B cell (primary cell): ENCODE measurements around the gene DMC1. TPM values are rescaled to one million over a fixed set of nuclear protein-coding genes. Genes with fewer than 3 reads are reported as not detected.

Experiments
- ATAC-seq: fragments of 200-7000 bp; cut with Tn5 transposase; one replicate; pipeline ENCODE4 v1.10.0; 2021; ENCODE audit warnings: low read depth, mild to moderate bottlenecking, moderate number of reproducible peaks, moderate library complexity
- CTCF ChIA-PET: fragments of 350-600 bp; sonication (Branson Sonifier 250); formaldehyde crosslinking; loops from one replicate; lab custom pipeline; 2021; ENCODE audit warnings: antibody characterized with exemption, inconsistent platforms; lab: Charles Lee
- POLR2A ChIA-PET: fragments of 350-600 bp; sonication (Branson Sonifier 250); formaldehyde crosslinking; loops from one replicate; lab custom pipeline; 2021; ENCODE audit warnings: antibody characterized with exemption; lab: Charles Lee
- DNase-seq: peaks from one replicate; pipeline ENCODE4 v3.0.0; 2013
- H2AFZ ChIP-seq: 2 replicates; pipeline ENCODE4 v1.6.1; 2012; ENCODE audit warnings: mild to moderate bottlenecking, low read depth, low read length; ENCODE audit not compliant: insufficient read depth, poor library complexity, severe bottlenecking
- H3K27ac ChIP-seq, 2 donors: 1 replicate in 1 of 2; 2 replicates in 1 of 2; pipeline ENCODE4 v1.5.1; 2012 to 2013; ENCODE audit warnings: low read length in 2 of 2, mild to moderate bottlenecking in 2 of 2, moderate library complexity in 1 of 2
- H3K27me3 ChIP-seq, 4 experiments: fragments of 200-600 bp in 1 of 4; sonication (generic) in 1 of 4; replicated peaks in 1 of 4; 1 replicate in 2 of 4; 2 replicates in 2 of 4; pipeline versions ENCODE4 v1.6.1 to v1.7.0; 2013 to 2016; ENCODE audit warnings: low read length in 3 of 4, mild to moderate bottlenecking in 2 of 4, mixed read lengths in 1 of 4, moderate library complexity in 1 of 4; ENCODE audit not compliant: insufficient read depth in 4 of 4, control insufficient read depth in 3 of 4; ENCODE audit errors: control extremely low read depth in 1 of 4
- H3K36me3 ChIP-seq, 2 experiments: replicated peaks in 1 of 2; 1 replicate in 1 of 2; 2 replicates in 1 of 2; pipeline versions ENCODE4 v1.6.1 to v1.7.1; 2013; ENCODE audit warnings: low read length in 1 of 2; ENCODE audit not compliant: insufficient read depth in 2 of 2, control insufficient read depth in 1 of 2; ENCODE audit errors: control extremely low read depth in 1 of 2, extremely low read depth in 1 of 2
- H3K4me1 ChIP-seq, 2 donors: fragments of 200-600 bp in 1 of 2; sonication (generic) in 1 of 2; 1 replicate in 1 of 2; 2 replicates in 1 of 2; pipeline versions ENCODE4 v1.5.1 to v1.6.1; 2013 to 2017; ENCODE audit warnings: low read length in 2 of 2; ENCODE audit not compliant: control insufficient read depth in 2 of 2, insufficient read depth in 2 of 2
- H3K4me2 ChIP-seq: replicated peaks from 2 replicates; pipeline ENCODE3; 2012; ENCODE audit warnings: mild to moderate bottlenecking, low read depth, low read length; ENCODE audit not compliant: poor library complexity, severe bottlenecking
- H3K4me3 ChIP-seq, 5 experiments: fragments of 200-600 bp in 1 of 5; sonication (generic) in 1 of 5; 1 replicate in 3 of 5; 2 replicates in 2 of 5; pipeline versions ENCODE4 v1.5.1 to v1.7.0; 2011 to 2016; ENCODE audit warnings: low read length in 4 of 5, mild to moderate bottlenecking in 4 of 5, low read depth in 2 of 5, control low read depth in 1 of 5, moderate library complexity in 1 of 5; ENCODE audit not compliant: insufficient read depth in 1 of 5; ENCODE audit errors: control extremely low read depth in 1 of 5, extremely low read depth in 1 of 5
- H3K79me2 ChIP-seq: fragments of 200-600 bp; sonication (generic); one replicate; pipeline ENCODE4 v1.6.0; 2016; ENCODE audit warnings: low read length; ENCODE audit not compliant: control insufficient read depth, insufficient read depth
- H3K9ac ChIP-seq: fragments of 200-600 bp; sonication (generic); 2 replicates; pipeline ENCODE4 v1.6.1; 2017; ENCODE audit warnings: mild to moderate bottlenecking, low read length, moderate library complexity
- H3K9me3 ChIP-seq, 3 donors: one replicate each; pipeline versions ENCODE4 v1.6.1 to v1.7.1; 2013; ENCODE audit warnings: low read length in 2 of 3; ENCODE audit not compliant: control insufficient read depth in 2 of 3, insufficient read depth in 1 of 3; ENCODE audit errors: control extremely low read depth in 1 of 3
- H4K20me1 ChIP-seq: 2 replicates; pipeline ENCODE4 v1.6.0; 2012; ENCODE audit warnings: mild to moderate bottlenecking, low read length; ENCODE audit not compliant: insufficient read depth, control insufficient read depth, poor library complexity, severe bottlenecking
- H3K27ac Mint-ChIP-seq: one replicate; pipeline ENCODE4 v1.8.0; 2021; ENCODE audit warnings: mixed read lengths
- H3K27me3 Mint-ChIP-seq: one replicate; pipeline ENCODE4 v1.8.0; 2021; ENCODE audit warnings: mixed read lengths
- H3K4me1 Mint-ChIP-seq: one replicate; pipeline ENCODE4 v1.8.0; 2021; ENCODE audit warnings: mixed read lengths
- H3K4me3 Mint-ChIP-seq: one replicate; pipeline ENCODE4 v1.8.0; 2021; ENCODE audit warnings: mixed read lengths
- H3K9me3 Mint-ChIP-seq: one replicate; pipeline ENCODE4 v1.8.0; 2022; ENCODE audit warnings: mixed read lengths; ENCODE audit not compliant: insufficient read depth
- CTCF ChIP-seq: fragments of 200-600 bp; IDR thresholded peaks from one replicate; pipeline ENCODE4 v1.8.0; 2022; ENCODE audit warnings: antibody characterized with exemption, mild to moderate bottlenecking
- EZH2 ChIP-seq: IDR thresholded peaks from 2 replicates; pipeline ENCODE4 v1.6.1; 2012; ENCODE audit warnings: borderline replicate concordance, low read depth, mild to moderate bottlenecking, moderate library complexity, low read length; ENCODE audit not compliant: insufficient read depth, poor library complexity, severe bottlenecking
- WGBS: methylation state at CpG from one replicate; pipeline ENCODE4 v1.1.5; 2013; ENCODE audit warnings: missing lambda C conversion rate; ENCODE audit not compliant: insufficient coverage; 5-methylcytosine and 5-hydroxymethylcytosine counted together
- intact Hi-C: fragments of 100-400 bp; cut with micrococcal nuclease; formaldehyde crosslinking; loops from one replicate; pipeline ENCODE4 v1.10.0; 2022
- polyA plus RNA-seq: library from polyadenylated mRNA; depleted of rRNA; stranded (reverse); fragments of >200 nt; gene quantifications from 2 replicates; pipeline ENCODE4 v1.2.3, GENCODE V29; 2012
- total RNA-seq, 2 donors: library from RNA; stranded (reverse); fragments of 120-200 nt in 1 of 2; gene quantifications; 1 replicate in 1 of 2; 2 replicates in 1 of 2; pipeline versions ENCODE4 v1.2.3 to v1.2.4, GENCODE V29; 2013 to 2022

The DMC1 gene
- total and polyA plus RNA-seq, 2 donors (not counting 1 experiment from before 2014, with no cell fraction given): 0.64 TPM; not detected in 1

GRCh38 chr22:38612217-38613006 is 42.4 kb upstream of the DMC1 start:
- no peak for ATAC-seq
- H3K4me3 Mint-ChIP-seq: no peak overlapping the region
- H3K79me2 ChIP-seq: no peaks in the 10 kb centered on the region
- H3K9ac ChIP-seq: no peak overlapping the region
- no peaks in the 10 kb centered on the region for H3K4me1 Mint-ChIP-seq
- H2AFZ ChIP-seq: no peak overlapping the region
- H3K27me3 ChIP-seq: peaks cover 0 to 3% (median 0%) of the 10 kb centered on the region in 4 experiments
- 100% methylated on average over 3 of the region's 5 CpGs for WGBS
- no peaks in the 10 kb centered on the region for H3K36me3 ChIP-seq
- H3K9me3 Mint-ChIP-seq: no peaks in the 10 kb centered on the region
- no peaks in the 10 kb centered on the region for H4K20me1 ChIP-seq
- DNase-seq: no peak
- TF ChIP-seq CTCF: no peak
- no peak for TF ChIP-seq EZH2
- no peak overlapping the region for H3K4me2 ChIP-seq
- peaks cover 20% of the 10 kb centered on the region for H3K27me3 Mint-ChIP-seq
- ChIA-PET POLR2A (no interaction called here), CTCF (no interaction called here)
- no peak overlapping the region for H3K27ac Mint-ChIP-seq
- no peaks in the 10 kb centered on the region for H3K4me1 ChIP-seq
- no peak overlapping the region for H3K4me3 ChIP-seq
- peaks cover 0 to 2% (median 0%) of the 10 kb centered on the region in 3 donors for H3K9me3 ChIP-seq
- H3K27ac ChIP-seq: no peak overlapping the region
- intact Hi-C loops: no loop called here

- Mint-ChIP-seq H3K9me3 (no peaks in the 10 kb centered on the region), H3K27ac (no peak overlapping the region), H3K4me3 (no peak overlapping the region), H3K4me1 (no peaks in the 10 kb centered on the region), H3K27me3 (peaks cover 20% of the 10 kb centered on the region)
- no peak overlapping the region for H2AFZ ChIP-seq
- DNase-seq (no peak), ATAC-seq (no peak)
- no peak overlapping the region for H3K4me3 ChIP-seq
- no peaks in the 10 kb centered on the region for H3K36me3 ChIP-seq
- H4K20me1 ChIP-seq: no peaks in the 10 kb centered on the region
- peaks cover 0 to 3% (median 0%) of the 10 kb centered on the region in 4 experiments for H3K27me3 ChIP-seq
- no peak overlapping the region for H3K9ac ChIP-seq
- 100% methylated on average over 1 of the region's 5 CpGs for WGBS
- intact Hi-C loops: no loop called here
- H3K9me3 ChIP-seq: no peaks in the 10 kb centered on the region
- no peak overlapping the region for H3K4me2 ChIP-seq
- no peak overlapping the region for H3K27ac ChIP-seq
- H3K79me2 ChIP-seq: no peaks in the 10 kb centered on the region
- H3K4me1 ChIP-seq: no peaks in the 10 kb centered on the region
- no peak for TF ChIP-seq EZH2
- no peak for TF ChIP-seq CTCF
- ChIA-PET POLR2A (no interaction called here), CTCF (no interaction called here)
These were observed 41.6 kb upstream of the DMC1 start for GRCh38 chr22:38611559-38611958.
